Activated CD8-positive, alpha-beta memory T cell treated with anti-CD3 and anti-CD28 coated beads for 48 hours (primary cell): ENCODE data around the gene SFXN5.
A peak's percentile ranks its signal among the peaks of the same experiment; 100 is the strongest.

Experiments used
- DNase-seq, 3 experiments: peaks; one replicate each; pipeline ENCODE4 v3.0.0-alpha.2; 2020; ENCODE audit warnings: low read depth in 2 of 3, low spot score in 2 of 3

The SFXN5 gene

GRCh38 chr2:72927619-72928550 lies 143.6 kb downstream of the SFXN5 start:
- DNase-seq, result no peak

- DNase-seq, result no peak
Measured at GRCh38 chr2:72926811-72927465, 144.6 kb downstream of the SFXN5 start.

GRCh38 chr2:72926368-72926767 lies 145.1 kb downstream of the SFXN5 start:
- no peak for DNase-seq

- no peak for DNase-seq
Measured at GRCh38 chr2:72925328-72925943, 146.1 kb downstream of the SFXN5 start.

- DNase-seq, result no peak
Measured at GRCh38 chr2:72924353-72925240, 146.9 kb downstream of the SFXN5 start.

- no peak for DNase-seq
Measured at GRCh38 chr2:72923833-72924352, 147.6 kb downstream of the SFXN5 start.

GRCh38 chr2:72921853-72922252 lies 149.7 kb downstream of the SFXN5 start:
- DNase-seq, result no peak

GRCh38 chr2:72921088-72921851 lies 150.2 kb downstream of the SFXN5 start:
- DNase-seq, result no peak

GRCh38 chr2:72920318-72921087 lies 151.0 kb downstream of the SFXN5 start:
- DNase-seq, result no peak

- DNase-seq, result no peak
Measured at GRCh38 chr2:72919414-72920317, 151.8 kb downstream of the SFXN5 start.

GRCh38 chr2:72917877-72918553 lies 153.5 kb downstream of the SFXN5 start:
- no peak for DNase-seq

GRCh38 chr2:72917138-72917876 lies 154.2 kb downstream of the SFXN5 start, which contains the start of gene EMX1:
Gene EMX1, plus strand, starts transcription at chr2:72917519. Its CDS starts 334 bp downstream, at chr2:72917853.
- DNase-seq, result no peak

- DNase-seq, result no peak
Measured at GRCh38 chr2:72916743-72917137, 154.8 kb downstream of the SFXN5 start.

- peak in 1 of 3 experiments; percentile 36 for DNase-seq
Measured at GRCh38 chr2:72915907-72916742, 155.4 kb downstream of the SFXN5 start.

GRCh38 chr2:72915320-72915906 lies 156.1 kb downstream of the SFXN5 start:
- DNase-seq, result no peak
